Stomach (tissue), 4 donors: Measurements from ENCODE around the gene TIMM10B.

Experiments used
- POLR2AphosphoS5 ChIP-seq, 3 donors: sonication (generic); formaldehyde crosslinking; IDR thresholded peaks; one replicate each; pipeline ENCODE4 v1.6.1; 2016; ENCODE audit warnings: antibody characterized with exemption in 3 of 3
- TF ChIP-seq, protein P1 (sequence below), 7 experiments: fragments of 450-650 bp in 4 of 7; fragments of 200-600 bp in 3 of 7; sonication (generic) in 3 of 7; IDR thresholded peaks; one replicate each; pipeline ENCODE4 v1.5.1; 2016 to 2019; ENCODE audit warnings: antibody characterized with exemption in 7 of 7, control low read depth in 2 of 7, mild to moderate bottlenecking in 1 of 7

DNA sequence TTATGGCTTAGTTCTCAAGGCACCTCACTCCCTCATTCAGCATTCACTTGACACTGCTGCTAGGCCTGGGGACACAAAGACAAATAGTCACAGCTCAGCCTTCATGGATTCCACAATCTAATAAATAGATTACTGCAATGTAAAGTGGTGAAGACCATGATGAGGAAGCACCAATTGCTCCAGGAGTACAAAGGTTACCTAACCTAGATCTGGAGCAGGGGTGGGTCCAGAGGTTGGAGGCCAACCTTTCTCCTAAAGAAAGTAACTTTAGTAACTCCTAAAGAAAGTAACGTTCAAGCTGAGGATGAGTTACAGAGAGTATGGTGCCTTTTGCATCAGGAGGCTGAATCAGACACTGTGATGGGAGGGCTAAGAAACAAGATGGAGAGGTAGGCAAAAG, 11.7 kb upstream of the TIMM10B start:
- TF ChIP-seq, protein P1, sequence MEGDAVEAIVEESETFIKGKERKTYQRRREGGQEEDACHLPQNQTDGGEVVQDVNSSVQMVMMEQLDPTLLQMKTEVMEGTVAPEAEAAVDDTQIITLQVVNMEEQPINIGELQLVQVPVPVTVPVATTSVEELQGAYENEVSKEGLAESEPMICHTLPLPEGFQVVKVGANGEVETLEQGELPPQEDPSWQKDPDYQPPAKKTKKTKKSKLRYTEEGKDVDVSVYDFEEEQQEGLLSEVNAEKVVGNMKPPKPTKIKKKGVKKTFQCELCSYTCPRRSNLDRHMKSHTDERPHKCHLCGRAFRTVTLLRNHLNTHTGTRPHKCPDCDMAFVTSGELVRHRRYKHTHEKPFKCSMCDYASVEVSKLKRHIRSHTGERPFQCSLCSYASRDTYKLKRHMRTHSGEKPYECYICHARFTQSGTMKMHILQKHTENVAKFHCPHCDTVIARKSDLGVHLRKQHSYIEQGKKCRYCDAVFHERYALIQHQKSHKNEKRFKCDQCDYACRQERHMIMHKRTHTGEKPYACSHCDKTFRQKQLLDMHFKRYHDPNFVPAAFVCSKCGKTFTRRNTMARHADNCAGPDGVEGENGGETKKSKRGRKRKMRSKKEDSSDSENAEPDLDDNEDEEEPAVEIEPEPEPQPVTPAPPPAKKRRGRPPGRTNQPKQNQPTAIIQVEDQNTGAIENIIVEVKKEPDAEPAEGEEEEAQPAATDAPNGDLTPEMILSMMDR (IDR thresholded peaks at IDR 0.05): no peak
- no peak for TF ChIP-seq POLR2AphosphoS5 (IDR thresholded peaks at IDR 0.05)
